HG03175 (cell line): Measurements from ENCODE around the gene KCNH3.

Source experiments
- ATAC-seq: cut with Tn5 transposase; IDR thresholded peaks from one replicate; pipeline ENCODE4 v1.9.1; 2021; ENCODE audit warnings: mild to moderate bottlenecking, moderate library complexity; ENCODE audit not compliant: unreplicated experiment

Gene KCNH3

GRCh38 chr12:49557917-49558215 is 19.0 kb downstream of the KCNH3 start:
- ATAC-seq = no peak

GRCh38 chr12:49558526-49558925 is 19.7 kb downstream of the KCNH3 start:
- ATAC-seq = no peak

DNA sequence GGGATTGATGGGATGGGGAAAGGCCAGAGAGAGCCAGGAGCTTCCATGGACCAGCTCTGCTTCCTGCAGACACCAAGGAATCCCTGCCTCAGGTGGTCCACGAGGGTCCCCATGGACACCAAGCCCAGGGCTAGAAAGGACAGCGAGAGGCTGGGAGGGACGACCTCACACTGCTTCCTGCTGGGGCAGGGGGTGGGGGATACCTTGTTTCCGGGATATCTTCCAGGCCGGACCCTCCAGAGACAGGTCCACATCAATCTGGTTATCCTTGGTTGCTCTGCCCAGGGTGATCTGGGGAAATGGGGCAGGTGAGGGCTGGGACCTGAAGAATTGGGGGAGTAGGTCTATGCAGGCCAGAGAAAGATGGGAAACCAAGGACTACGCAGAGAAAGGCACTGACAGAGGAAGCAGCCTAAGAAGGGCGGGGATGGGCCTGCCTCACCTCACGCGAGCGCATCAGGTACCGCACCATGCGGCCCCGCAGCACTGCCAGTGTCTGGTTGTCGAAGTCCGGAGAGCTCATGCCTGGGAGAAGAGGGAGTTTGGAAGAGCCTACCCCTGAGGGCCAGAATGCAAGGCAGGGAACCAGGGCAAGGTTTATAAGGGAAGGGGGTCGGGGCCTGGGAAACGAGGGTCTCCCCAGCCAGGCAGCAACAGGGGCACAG is 20.3 kb downstream of the KCNH3 start:
- ATAC-seq = no peak

DNA sequence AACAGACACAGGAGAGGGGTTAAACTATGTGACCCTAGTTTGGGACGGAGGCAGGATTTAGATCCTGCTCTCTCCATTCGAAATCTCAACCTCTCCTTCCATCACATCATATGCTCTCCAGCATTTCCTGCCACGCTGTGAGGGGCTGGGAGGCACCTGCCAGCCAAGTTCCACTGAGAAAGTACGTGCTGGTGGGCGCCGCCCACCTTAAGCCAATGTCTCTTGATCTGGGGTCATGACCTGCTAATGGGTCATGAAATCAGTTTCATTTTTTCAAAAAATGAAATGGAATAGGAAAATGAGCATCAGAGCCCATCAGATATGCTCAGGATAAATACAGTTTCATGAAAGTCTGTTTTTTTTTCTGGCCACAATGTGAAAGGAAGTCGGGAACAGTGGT is 21.9 kb downstream of the KCNH3 start:
- no peak for ATAC-seq

GRCh38 chr12:49562233-49562632 is 23.4 kb downstream of the KCNH3 start:
- ATAC-seq = no peak

GRCh38 chr12:49562831-49563230 is 24.0 kb downstream of the KCNH3 start:
- ATAC-seq = no peak

DNA sequence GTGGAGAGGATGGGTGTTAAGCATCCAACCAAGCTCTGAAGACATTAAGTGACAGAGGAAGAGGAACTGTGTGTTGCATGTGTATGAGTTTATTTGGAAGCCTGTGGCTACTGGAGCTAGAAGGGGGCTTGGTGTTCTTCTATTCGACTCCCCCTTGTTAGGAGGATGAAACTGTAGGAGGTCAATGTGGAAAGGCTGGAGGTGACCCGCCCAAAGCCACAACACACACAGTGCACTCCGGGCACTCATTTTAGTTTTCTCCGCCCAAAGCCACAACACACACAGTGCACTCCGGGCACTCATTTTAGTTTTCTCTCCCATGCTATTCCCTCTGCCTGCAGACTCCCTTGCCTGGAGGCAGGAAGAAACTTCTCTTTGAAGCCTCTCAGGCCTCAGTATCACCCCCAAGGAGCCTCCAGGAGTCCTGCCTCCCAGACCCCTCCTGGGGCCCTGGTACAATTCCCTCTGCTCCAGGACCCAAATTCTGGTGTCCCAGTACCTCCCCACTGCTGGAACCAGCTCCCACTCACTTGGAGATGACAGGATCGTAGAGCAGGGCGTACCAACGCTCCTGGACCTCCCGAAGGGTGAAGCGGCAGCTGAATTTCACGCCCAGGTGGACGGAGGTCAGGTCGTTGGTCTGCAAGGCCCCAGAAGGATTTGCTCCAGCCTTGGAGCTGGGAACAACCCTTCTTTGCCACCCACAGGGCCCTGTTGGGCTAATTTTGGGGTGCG is 25.3 kb downstream of the KCNH3 start:
- ATAC-seq = no peak

- ATAC-seq = no peak
Observed at GRCh38 chr12:49564686-49565405, 26.0 kb downstream of the KCNH3 start.

DNA sequence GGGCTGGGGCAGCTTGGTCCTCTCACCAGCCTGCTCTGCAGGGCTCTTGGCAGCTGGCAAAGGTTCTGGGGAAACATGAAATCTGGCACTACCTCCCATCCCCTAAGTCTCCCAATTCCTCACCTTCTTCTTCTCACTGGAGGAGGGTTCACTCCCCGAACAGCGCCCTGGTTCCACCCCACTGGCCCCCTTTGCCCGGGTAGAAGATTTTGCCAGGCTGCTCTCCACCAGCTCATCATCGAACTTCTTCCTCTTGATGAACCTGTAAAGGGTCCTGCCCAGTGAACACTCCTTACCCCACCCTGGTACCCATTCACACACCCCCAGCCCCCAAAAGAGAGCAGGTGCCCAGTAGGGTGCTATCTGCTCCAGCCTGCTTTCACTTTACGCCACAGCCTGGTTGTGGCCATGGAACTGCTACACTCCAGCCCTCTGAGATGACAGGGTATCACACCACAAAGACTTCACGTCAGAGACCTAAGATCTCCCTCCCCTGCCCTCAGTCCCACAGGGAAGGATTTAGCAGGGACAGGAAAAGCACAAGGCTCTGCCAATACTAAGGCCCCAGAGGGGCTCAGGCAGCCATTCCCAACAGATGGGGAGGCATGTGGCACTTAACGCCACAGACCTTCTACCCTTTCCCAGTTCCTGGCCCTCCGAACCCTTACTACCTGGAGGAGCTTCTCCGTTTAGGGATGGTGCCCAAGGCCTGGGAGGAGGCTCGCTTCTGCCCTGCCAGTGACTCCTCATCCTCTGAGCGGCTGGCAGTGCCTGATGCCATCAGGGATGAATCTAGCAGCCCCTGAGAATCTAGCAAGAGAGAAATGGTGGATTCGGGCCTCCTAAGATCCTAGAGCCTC is 26.8 kb downstream of the KCNH3 start:
- ATAC-seq = no peak

DNA sequence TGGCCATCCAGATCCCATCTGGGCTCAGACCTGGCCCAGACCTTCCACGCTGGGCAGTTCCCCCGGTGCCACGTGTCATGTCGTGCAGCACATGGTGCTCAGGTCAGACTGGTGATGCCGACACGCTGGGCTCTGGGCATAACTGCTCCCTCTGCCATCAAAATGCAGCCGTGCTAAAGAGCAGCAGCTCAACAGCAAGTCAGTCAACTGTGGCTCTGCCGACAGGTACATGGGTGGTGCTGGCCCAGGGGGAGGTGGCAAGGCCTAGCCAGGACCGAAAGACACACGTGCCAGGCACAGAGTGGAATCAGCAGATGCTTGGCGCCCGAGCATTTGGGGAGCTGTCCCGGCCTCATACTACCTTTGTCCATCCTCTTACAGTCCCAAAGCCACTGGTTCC is 27.5 kb downstream of the KCNH3 start:
- no peak for ATAC-seq

GRCh38 chr12:49567302-49567610 is 28.4 kb downstream of the KCNH3 start:
- peak; percentile 5 for ATAC-seq

DNA sequence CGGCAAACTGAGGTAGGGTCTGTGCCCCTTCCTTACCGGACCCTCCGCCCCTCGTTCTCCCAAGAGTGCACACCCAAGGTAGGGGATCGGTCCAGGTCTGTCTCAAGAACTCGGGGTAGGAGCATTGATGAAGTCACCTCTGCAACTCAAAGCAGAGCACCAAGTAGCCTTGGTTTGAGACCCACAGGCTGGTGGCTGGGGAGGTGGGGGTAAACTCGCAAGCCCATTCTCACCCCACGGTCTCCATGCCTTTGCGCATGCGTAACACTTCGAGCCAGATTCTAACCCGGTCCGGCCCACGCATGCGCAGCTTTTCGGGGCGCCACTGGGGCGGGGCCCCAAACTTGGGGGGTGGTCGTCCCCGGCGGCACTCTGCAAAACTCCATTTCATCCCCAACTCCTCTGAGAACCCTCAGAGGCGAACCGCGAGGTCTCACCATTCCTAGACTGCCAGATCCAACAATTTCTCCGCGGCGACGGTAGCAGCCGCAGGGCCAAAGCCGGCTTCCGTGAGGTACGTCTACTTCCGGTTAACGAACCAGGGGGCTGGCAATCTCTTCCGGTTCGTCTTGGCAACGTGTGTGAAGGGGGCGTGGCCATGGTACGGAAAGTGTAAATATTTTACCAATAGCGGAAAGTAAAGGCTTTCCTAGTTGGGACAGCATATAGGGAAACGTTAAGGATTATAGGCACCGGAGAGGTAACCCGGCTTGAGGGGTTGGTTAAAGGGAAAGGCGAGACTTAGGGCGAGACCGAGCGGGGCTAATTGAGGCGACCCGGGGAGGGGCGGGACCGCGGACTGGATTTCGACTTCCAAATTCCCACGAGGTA is 29.0 kb downstream of the KCNH3 start, which contains the start of gene MCRS1:
Gene MCRS1, minus strand, starts transcription at position 532 of the 831 bp plus-strand sequence. CDS start 1,411 bp downstream, outside the sequence.
- ATAC-seq = peak; percentile 87

GRCh38 chr12:49568442-49569162 is 29.8 kb downstream of the KCNH3 start:
- peak; percentile 34 for ATAC-seq

DNA sequence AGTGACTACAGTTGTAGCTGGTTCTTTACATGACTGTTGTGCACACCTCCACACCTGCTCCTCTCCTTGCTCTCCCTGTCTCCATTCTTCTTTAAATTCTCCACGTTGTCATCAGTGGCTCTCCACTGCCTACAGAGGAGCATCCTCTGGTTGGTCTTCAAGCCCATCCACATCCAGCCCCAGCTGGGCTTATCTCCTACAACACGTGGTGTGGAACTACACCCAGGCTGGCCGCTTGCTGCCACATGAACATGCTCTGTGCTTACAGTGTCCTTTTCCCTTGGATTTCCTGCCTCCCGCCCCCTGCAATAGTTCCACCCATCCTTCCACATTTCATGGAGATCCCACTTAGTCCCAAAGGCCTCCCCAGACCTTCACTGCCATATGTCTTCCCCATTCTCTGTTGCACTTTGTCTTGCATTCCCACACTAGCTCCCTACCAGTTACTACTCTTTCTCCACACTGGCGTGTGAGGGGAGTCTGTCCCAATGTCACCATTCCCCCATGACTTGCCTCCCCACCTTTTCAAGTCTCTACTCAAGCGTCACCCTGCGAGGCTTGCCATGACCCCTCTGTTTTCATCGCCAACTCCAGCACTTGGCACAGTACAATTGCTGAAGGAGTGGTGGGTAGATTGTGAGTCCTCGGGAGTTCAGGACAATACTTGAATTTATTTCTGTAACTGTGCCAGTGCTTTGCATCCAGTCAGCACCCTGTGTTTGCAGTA is 38.9 kb downstream of the KCNH3 start:
- ATAC-seq = no peak

DNA sequence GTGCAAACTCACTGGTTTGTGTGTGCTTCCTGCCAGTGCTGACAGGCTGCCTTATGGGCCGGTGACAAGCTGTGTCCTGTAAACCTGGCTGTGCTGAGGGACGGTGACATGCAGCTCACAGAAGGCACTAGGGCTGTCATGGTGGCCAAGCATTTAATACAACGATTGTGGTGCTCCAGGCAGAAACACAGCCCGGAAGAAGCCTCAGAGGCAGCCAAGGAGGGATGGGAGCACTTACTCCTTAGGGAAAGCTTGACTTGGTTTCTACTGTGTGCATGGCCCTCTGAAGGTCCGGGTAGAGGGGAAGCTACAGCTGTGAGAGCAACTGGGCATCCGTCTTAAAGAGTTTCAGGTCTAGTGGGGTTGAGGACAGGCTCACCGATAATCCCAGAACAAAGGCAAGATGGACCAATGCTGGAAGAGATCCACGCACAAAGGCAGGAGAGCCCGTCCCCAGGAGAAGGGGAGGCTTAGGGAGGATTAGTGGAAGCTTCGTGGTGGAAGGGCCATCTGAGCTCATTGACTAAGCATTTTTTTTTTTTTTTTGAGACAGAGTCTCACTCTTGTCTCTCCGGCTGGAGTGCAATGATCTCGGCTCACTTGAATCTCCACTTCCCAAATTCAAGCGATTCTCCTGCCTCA is 39.8 kb downstream of the KCNH3 start:
- ATAC-seq = no peak

DNA sequence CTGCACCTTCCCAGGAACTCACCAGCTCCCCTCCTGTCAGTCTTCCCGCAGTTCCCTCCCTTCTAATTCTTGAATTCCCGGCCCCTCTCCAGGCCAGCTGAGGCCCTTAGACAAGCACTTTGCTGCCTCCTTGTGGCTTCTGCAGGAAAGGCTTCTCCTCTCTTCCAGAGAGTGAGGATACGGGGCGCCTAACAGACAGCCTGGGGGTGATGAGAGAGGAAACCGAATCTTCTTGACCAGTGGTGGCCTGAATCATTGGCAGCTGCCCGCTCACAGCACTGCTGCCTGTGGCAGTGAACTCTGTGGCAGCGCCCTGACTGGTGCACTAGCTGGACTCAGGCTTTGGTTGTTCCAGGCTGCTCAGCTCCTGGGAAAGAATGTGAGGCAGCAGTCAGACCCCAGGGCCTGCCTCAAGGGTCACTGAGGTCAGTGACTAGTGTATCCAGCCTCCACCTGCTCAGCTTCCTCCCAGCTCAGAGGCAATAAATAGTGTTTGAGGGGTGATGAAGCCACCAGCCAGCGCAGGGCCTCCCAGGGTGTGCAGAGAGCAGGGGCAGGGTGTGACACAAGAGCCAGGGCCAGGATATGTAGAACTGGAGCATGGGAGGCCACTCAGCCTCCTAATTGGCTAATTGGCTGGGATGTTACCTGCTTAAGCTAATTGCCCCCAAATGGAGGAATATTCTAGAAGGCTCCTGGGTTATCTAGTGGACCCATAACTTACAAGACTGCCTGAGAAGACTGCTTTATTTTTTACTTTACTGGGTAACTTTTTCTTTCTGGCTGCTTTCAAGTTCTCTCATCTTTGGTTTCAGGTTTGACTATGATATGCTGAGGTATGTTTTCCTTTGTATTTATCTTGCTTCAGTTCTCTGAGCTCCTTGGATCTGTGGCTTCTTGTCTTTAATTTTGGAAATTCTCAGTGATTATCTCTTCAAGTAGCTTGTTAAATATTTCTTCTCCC is 42.0 kb downstream of the KCNH3 start:
- no peak for ATAC-seq

DNA sequence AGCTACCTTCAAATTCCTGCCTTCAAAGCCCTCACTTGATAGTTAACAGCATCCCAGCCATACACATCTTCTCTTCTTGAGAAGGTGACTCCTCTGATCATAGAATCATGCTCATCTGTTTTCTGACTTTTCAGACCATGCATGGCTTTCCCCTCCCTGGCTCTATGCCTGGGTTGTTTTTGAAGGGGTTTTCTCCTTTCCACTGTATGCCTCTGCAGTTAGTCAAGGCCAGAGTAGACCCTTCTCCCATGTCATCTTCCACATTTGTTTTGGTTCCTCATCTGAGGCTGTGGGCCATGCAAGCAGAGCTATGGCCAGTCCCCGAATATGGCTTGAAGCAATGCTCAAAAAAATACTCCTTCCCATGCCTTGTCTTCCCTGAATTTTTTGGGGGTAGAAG is 43.4 kb downstream of the KCNH3 start:
- ATAC-seq = no peak
